Activated CD8-positive, alpha-beta memory T cell treated with anti-CD3 and anti-CD28 coated beads, Interleukin-2, amount 50 U/mL, for 24 hours (primary cell): ENCODE results near the gene CD101.
"Not testable (repeated sequence)": the region's sequence is repeated elsewhere in the genome, so short reads cannot be mapped to it uniquely, and the experiment has no call there.

ENCODE experiments used
- DNase-seq: peaks from one replicate; pipeline ENCODE4 v3.0.0-alpha.2; 2020; ENCODE audit errors: extremely low read depth

The CD101 gene

GRCh38 chr1:117001254-117001927 lies at the start of gene CD101:
Gene CD101 (plus strand): TSS chr1:117001760. CDS start chr1:117001818, 58 bp downstream.
- DNase-seq = no peak

- DNase-seq = no peak
Observed at GRCh38 chr1:116952738-116953275, 48.8 kb upstream of the CD101 start.

GRCh38 chr1:116954440-116954839 lies 47.1 kb upstream of the CD101 start:
- no peak for DNase-seq

- DNase-seq = no peak
Observed at GRCh38 chr1:116956378-116956777, 45.2 kb upstream of the CD101 start.

GRCh38 chr1:116957646-116958045 lies 43.9 kb upstream of the CD101 start:
- DNase-seq = no peak

- no peak for DNase-seq
Observed at GRCh38 chr1:116958110-116958509, 43.5 kb upstream of the CD101 start.

GRCh38 chr1:116958977-116959376 lies 42.6 kb upstream of the CD101 start:
- no peak for DNase-seq

- no peak for DNase-seq
Observed at GRCh38 chr1:116961606-116962005, 40.0 kb upstream of the CD101 start.

- no peak for DNase-seq
Observed at GRCh38 chr1:116962987-116963639, 38.4 kb upstream of the CD101 start.

- no peak for DNase-seq
Observed at GRCh38 chr1:116966791-116967190, 34.8 kb upstream of the CD101 start.

GRCh38 chr1:116968724-116969123 lies 32.8 kb upstream of the CD101 start:
- DNase-seq = no peak

- no peak for DNase-seq
Observed at GRCh38 chr1:116971258-116971860, 30.2 kb upstream of the CD101 start.

- DNase-seq = no peak
Observed at GRCh38 chr1:116971965-116972673, 29.4 kb upstream of the CD101 start.

- no peak for DNase-seq
Observed at GRCh38 chr1:116972674-116973030, 28.9 kb upstream of the CD101 start.

- not testable (repeated sequence) for DNase-seq
Observed at GRCh38 chr1:116980309-116980708, 21.3 kb upstream of the CD101 start.

- no peak for DNase-seq
Observed at GRCh38 chr1:116981521-116982037, 20.0 kb upstream of the CD101 start.

GRCh38 chr1:116982319-116983004 lies 19.1 kb upstream of the CD101 start:
- no peak for DNase-seq

GRCh38 chr1:116983112-116983511 lies 18.4 kb upstream of the CD101 start:
- no peak for DNase-seq

- DNase-seq = no peak
Observed at GRCh38 chr1:116983678-116984077, 17.9 kb upstream of the CD101 start.

- DNase-seq = no peak
Observed at GRCh38 chr1:116984406-116985160, 17.0 kb upstream of the CD101 start.
